AG08396 (cell line): ENCODE data around the gene TBC1D5.
A peak's percentile ranks its signal among the peaks of the same experiment; 100 is the strongest.

Experiments used
- DNase-seq: peaks from one replicate; pipeline ENCODE4 v3.0.0; 2012; ENCODE audit warnings: low spot score, mixed read lengths

The TBC1D5 gene

DNA sequence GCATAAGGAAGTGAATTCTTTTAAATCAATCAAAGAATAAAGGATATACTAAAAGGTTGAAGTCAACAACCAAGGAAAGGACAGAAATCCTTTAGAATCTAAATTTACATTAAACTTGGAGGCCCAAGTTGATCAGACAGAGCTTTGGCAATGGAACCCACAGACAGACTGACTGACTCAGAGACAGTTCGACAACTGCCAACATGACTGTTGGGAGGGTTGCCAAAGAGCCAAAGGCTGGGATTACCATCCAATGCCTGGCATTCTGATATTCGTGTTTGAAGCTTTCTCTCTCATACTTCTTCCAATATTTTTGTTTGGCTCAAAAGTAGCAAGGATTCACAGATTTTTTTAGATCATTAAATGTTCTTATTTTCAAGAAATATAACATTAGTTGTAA is 451.5 kb downstream of the TBC1D5 start:
- no peak for DNase-seq

GRCh38 chr3:17288839-17289399 is 453.5 kb downstream of the TBC1D5 start:
- no peak for DNase-seq

DNA sequence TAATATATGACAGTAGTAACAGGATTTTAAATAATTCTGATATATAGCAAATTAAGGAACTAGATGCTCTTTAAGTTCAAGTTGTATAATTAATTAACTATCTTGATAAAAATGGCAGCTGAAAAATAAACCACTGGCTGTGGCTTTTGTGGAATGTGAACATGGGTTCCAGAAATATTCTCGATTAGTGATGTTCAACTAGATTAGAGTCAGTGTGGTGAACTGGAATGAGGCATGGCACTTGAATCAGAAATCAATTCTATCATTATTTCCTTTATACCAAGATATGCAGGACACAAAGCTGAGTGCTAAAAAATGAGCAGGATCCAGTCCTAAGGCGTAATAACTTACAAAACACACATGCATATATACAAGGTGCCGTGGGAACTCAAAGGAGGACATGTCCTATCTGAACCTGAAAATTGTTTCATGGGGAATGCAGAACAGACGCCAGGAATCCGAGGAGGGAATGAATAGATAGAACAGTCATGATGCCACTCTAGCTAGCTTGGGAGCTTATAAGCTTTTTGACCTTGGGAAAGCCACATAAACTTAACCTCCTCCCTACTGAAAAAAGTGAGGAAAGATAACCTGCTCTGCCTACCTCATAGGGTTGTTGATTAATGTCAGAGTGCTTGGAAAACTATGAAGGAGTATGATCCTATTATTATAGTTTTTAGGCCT is 455.3 kb downstream of the TBC1D5 start:
- no peak for DNase-seq

DNA sequence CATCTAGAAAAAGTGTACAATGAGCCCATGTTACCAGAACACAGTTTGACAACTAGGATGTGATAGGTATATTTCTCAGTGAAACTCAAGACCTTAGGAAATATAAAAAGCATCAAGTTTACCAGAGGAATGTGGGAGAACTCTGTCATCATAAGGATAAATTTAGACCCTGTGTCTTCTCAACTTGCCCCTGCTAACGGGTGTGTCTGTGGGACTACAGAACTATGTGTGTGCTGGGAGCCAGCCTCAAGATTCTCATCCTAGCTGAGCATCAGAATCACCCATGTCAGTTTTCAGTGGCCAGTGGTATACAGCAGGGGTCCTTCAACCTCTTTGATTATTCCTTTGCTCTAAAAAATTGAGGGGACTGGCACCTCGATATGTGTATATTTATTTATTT is 464.4 kb downstream of the TBC1D5 start:
- DNase-seq: no peak

GRCh38 chr3:17266846-17267245 is 475.6 kb downstream of the TBC1D5 start:
- no peak for DNase-seq

DNA sequence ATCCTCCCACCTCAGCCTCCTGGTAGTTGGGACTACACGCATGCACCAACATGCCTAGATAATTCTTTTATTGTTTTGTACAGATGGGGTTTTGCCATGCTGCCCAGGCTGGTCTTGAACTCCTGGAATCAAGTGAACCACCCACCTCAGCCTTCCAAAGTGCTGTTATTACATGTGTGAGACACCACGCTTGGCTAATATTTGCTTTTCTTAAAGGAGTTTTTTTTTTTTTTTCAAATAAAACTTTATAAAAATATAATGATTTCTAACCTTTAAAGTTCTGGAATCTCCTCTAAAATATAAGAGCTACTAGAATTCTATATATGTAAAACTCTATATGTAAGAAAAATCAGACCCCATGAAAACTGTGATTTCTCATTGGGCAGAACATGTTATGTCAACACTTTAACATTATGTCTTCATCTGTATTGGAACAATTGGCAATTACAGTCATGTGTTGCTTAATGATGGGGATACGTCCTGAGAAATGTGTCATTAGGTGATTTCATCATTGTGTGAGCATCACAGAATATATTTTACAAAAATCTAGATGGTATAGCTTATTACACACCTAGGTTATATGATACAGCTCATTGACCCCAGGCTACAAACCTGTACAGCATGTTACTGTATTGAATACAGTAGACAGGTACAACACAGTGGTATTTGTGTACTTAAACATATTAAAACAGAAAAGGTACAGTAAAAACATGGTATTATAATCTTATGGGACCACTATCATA is 480.6 kb downstream of the TBC1D5 start:
- no peak for DNase-seq

GRCh38 chr3:17260257-17260656 is 482.2 kb downstream of the TBC1D5 start:
- no peak for DNase-seq

DNA sequence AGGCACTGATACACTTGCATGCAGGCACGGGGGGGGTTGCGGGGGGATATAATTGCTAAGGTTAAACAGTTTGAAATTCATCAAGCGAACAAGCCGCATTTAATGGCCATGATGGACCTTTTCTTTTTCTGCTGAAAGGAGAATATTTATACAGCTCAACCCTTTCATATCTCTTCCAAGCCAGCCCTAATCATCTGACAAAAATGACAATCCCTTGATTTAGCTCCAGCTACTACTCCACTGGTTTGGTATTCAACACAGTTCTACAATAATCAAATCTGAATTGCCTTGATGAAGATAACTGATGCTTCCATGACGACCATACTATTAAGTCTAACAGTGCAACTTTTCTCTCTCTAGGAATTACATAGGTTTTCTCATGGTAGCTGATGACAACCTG is 482.7 kb downstream of the TBC1D5 start:
- no peak for DNase-seq

DNA sequence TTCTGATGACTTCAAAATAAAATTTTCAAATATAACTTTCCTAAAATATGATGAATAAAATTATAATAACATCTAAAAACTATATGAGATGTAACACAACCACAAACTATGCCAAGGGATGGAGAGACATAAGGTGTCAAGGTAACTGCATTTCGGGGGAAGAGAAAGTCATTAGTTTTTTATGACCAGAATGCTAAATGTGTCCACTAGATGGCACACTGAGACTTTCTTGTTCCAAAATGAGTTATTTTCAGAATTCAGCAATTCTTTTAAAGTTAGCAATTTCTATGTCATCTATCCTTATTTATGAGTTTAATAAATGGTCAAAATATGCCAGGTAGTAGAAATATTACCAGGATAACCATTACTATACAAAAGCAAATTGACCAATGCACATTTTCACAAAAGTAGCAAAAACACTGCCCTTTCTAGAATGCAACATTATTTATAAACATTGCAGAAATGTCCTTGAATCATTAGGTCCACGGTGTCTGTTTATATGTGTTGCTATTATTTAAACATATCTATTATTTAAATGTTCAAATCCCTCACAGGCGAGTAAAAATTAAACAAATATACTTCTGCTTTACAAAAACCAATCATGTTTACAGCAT is 483.5 kb downstream of the TBC1D5 start:
- DNase-seq: peak; percentile 22

GRCh38 chr3:17257269-17257668 is 485.2 kb downstream of the TBC1D5 start:
- no peak for DNase-seq

DNA sequence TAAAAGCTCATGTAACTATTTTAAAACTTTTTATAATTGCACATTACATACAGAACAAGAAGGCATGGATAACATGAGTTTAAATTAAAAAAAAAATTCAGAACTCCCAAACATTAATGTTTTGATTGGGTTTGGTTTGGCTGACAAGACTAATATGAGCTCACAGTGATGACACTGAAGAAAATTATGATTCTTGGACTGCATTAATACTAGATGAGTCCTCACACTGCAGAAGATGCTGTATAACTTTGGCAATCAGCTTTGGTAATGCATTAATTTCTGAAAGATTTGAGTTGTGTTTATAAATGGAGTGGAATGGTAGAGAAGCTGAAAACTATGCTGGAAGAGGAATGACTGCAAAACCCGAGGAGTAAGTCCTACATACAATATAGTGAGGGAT is 498.8 kb downstream of the TBC1D5 start:
- no peak for DNase-seq

DNA sequence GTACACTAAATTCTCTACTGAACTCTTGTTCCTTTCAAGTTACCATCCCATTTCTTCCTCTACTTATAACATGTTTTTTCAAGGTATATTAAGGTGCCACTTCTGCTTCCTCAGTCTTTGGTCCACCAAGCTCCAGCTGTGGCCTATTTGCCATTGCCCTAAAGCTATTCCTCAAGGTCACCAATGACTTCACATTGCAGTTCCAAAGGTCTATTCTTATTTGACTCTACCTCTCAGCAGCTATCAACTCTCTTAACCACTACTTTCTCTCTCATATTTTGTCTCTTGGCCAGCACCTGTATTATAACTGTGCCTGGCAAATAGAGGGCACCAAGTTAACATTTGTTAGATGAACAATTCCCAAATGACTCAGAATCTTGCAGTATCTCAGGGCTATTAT is 503.0 kb downstream of the TBC1D5 start:
- DNase-seq: no peak

- no peak for DNase-seq
Measured at GRCh38 chr3:17238023-17238422, 504.4 kb downstream of the TBC1D5 start.

DNA sequence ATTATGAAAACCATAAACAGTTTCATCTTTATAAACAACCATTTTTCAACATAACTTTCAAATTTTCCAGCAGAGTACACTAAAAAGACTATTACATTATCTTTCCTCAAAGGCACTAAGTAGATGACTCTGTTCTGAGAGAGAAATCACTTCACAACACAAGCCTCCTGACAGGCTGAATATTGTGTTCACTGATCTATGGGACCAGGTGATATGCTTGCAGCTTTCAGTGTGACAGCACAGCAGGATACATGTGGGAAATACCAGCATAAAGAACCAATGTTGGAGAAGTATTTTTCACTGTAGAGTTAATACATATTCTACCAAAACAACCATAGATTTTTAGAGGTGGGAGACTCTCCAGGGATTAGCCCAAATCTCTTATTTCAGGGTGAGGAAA is 507.1 kb downstream of the TBC1D5 start:
- no peak for DNase-seq

DNA sequence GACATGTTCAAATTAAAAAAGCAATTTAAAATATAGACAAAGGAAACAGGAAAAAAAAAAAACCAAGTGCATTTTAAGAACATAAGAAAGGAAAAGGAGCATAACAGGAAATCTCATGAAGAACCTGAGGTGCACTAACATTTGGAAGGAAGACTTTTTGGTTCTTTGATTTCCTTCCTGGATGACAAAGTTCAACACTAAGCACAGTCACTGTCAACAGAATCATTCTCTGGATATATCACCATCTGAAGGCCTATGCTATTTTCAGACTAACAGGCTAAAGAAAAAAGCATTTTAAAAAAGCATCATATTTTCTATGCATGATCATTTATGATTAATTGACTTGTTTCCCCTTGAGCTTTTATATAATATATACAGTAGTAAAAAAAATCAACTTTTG is 508.0 kb downstream of the TBC1D5 start:
- DNase-seq: no peak

GRCh38 chr3:17233398-17233800 is 509.0 kb downstream of the TBC1D5 start:
- DNase-seq: peak; percentile 50

DNA sequence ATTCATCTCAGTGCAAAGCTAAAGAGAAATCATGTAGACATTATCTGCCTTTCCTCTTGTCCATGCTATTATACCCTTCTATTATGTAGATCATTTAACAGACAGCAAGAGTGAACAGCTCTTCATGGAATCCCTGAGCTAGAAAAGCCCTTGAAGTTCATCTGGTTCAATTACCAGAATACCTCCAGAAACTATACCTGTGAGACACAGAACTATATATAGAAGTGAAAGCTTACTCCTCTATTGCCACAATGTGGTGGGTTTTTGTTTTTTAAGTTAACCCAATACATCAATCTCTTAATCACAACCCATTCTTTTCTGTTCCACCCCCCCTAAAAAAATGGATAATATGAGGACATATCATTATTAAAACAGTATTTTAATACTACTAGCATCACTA is 510.0 kb downstream of the TBC1D5 start:
- DNase-seq: no peak

GRCh38 chr3:17231537-17232261 is 510.7 kb downstream of the TBC1D5 start:
- DNase-seq: no peak

DNA sequence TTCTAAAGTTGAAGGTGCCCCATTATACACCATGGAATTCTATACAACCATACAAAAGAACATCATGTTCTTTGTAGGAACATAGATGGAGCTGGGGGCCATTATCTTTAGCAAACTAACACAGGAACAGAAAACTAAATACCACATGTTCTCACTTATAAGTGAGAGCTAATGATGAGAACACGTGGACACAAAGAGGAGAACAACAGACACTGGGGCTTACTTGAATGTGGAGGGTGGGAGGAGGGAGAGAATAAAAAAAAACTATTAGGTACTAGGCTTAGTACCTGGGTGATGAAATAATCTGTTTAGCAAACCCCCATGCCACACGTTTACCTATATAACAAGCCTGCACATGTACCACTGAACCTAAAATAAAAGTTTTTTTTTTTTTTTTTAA is 515.0 kb downstream of the TBC1D5 start:
- no peak for DNase-seq

GRCh38 chr3:17221529-17221928 is 520.9 kb downstream of the TBC1D5 start:
- no peak for DNase-seq

- DNase-seq: no peak
Measured at GRCh38 chr3:17219593-17219992, 522.8 kb downstream of the TBC1D5 start.

GRCh38 chr3:17218587-17218986 is 523.8 kb downstream of the TBC1D5 start:
- DNase-seq: no peak
